Measurements from ENCODE around the gene FBXW11. TPM values are rescaled to one million over a fixed set of nuclear protein-coding genes. Genes with fewer than 3 reads are reported as not detected.
"Not testable (repeated sequence)": the region's sequence is repeated elsewhere in the genome, so short reads cannot be mapped to it uniquely, and the experiment has no call there.

Gene FBXW11
- total RNA-seq, 1 donor from 2014 or later, result 31.1 TPM

GRCh38 chr5:171920765-171921391, 85.6 kb downstream of the FBXW11 start:
- intact Hi-C loops (cut with micrococcal nuclease), result no loop called here

- intact Hi-C loops (cut with micrococcal nuclease), result not testable (repeated sequence)
Measured at GRCh38 chr5:171915700-171916099, 90.7 kb downstream of the FBXW11 start.

GRCh38 chr5:171914726-171915338, 91.6 kb downstream of the FBXW11 start:
- intact Hi-C loops (cut with micrococcal nuclease), result loop anchor here (5.0 kb wide), 2 partner anchors 87 to 272 kb away; partner anchors contain the start of gene STK10

GRCh38 chr5:171913987-171914273, 92.5 kb downstream of the FBXW11 start:
- intact Hi-C loops (cut with micrococcal nuclease), result loop anchor here (2.0 to 5.0 kb wide), 3 partner anchors 88 to 273 kb away; partner anchors contain the start of gene STK10

GRCh38 chr5:171911152-171911551, 95.3 kb downstream of the FBXW11 start:
- intact Hi-C loops (cut with micrococcal nuclease), result loop anchor here (5.0 kb wide), 2 partner anchors 91 to 276 kb away; partner anchors contain the start of gene STK10

- intact Hi-C loops (cut with micrococcal nuclease), result no loop called here
Measured at GRCh38 chr5:171908638-171909037, 97.8 kb downstream of the FBXW11 start.

GRCh38 chr5:171907725-171908343, 98.6 kb downstream of the FBXW11 start:
- intact Hi-C loops (cut with micrococcal nuclease), result loop anchor here (1.0 kb wide), 2 partner anchors 424 to 490 kb away; no protein-coding TSS in a partner anchor

GRCh38 chr5:171906703-171907590, 99.5 kb downstream of the FBXW11 start:
- intact Hi-C loops (cut with micrococcal nuclease), result loop anchor here (1.0 kb wide), 2 partner anchors 423 to 489 kb away; no protein-coding TSS in a partner anchor

GRCh38 chr5:171906066-171906570, 100.3 kb downstream of the FBXW11 start:
- intact Hi-C loops (cut with micrococcal nuclease), result no loop called here

- intact Hi-C loops (cut with micrococcal nuclease), result no loop called here
Measured at GRCh38 chr5:171904886-171905285, 101.6 kb downstream of the FBXW11 start.

GRCh38 chr5:171901764-171902163, 104.7 kb downstream of the FBXW11 start:
- intact Hi-C loops (cut with micrococcal nuclease), result no loop called here

GRCh38 chr5:171899792-171900191, 106.6 kb downstream of the FBXW11 start:
- intact Hi-C loops (cut with micrococcal nuclease), result no loop called here

- intact Hi-C loops (cut with micrococcal nuclease), result no loop called here
Measured at GRCh38 chr5:171898879-171899278, 107.6 kb downstream of the FBXW11 start.

GRCh38 chr5:171898386-171898785, 108.1 kb downstream of the FBXW11 start:
- intact Hi-C loops (cut with micrococcal nuclease), result no loop called here

- intact Hi-C loops (cut with micrococcal nuclease), result no loop called here
Measured at GRCh38 chr5:171897231-171897630, 109.2 kb downstream of the FBXW11 start.

- intact Hi-C loops (cut with micrococcal nuclease), result no loop called here
Measured at GRCh38 chr5:171895081-171895480, 111.4 kb downstream of the FBXW11 start.

GRCh38 chr5:171893290-171893886, 113.0 kb downstream of the FBXW11 start:
- intact Hi-C loops (cut with micrococcal nuclease), result no loop called here

- intact Hi-C loops (cut with micrococcal nuclease), result no loop called here
Measured at GRCh38 chr5:171891595-171891994, 114.8 kb downstream of the FBXW11 start.

- intact Hi-C loops (cut with micrococcal nuclease), result no loop called here
Measured at GRCh38 chr5:171891150-171891549, 115.3 kb downstream of the FBXW11 start.

GRCh38 chr5:171888051-171888481, 118.4 kb downstream of the FBXW11 start:
- intact Hi-C loops (cut with micrococcal nuclease), result no loop called here

GRCh38 chr5:171886037-171886436, 120.4 kb downstream of the FBXW11 start:
- intact Hi-C loops (cut with micrococcal nuclease), result not testable (repeated sequence)
